SU-DHL-6 (cell line): ENCODE results near the gene LRRK2.

Experiments used
- EZH2phosphoT487 ChIP-seq: fragments of 200-600 bp; sonication (generic), shearing (Covaris generic); conservative IDR thresholded peaks from 2 replicates; pipeline ENCODE4 v1.6.1; 2018; ENCODE audit warnings: mild to moderate bottlenecking, antibody characterized with exemption, low read length, moderate library complexity, mixed read lengths
- TF ChIP-seq, protein P1 (sequence below): fragments of 200-600 bp; sonication (generic); IDR thresholded peaks from one replicate; pipeline ENCODE4 v1.5.1; 2017; ENCODE audit warnings: antibody characterized with exemption, mild to moderate bottlenecking, low read length, moderate library complexity; ENCODE audit not compliant: insufficient read depth, poor library complexity, severe bottlenecking

DNA sequence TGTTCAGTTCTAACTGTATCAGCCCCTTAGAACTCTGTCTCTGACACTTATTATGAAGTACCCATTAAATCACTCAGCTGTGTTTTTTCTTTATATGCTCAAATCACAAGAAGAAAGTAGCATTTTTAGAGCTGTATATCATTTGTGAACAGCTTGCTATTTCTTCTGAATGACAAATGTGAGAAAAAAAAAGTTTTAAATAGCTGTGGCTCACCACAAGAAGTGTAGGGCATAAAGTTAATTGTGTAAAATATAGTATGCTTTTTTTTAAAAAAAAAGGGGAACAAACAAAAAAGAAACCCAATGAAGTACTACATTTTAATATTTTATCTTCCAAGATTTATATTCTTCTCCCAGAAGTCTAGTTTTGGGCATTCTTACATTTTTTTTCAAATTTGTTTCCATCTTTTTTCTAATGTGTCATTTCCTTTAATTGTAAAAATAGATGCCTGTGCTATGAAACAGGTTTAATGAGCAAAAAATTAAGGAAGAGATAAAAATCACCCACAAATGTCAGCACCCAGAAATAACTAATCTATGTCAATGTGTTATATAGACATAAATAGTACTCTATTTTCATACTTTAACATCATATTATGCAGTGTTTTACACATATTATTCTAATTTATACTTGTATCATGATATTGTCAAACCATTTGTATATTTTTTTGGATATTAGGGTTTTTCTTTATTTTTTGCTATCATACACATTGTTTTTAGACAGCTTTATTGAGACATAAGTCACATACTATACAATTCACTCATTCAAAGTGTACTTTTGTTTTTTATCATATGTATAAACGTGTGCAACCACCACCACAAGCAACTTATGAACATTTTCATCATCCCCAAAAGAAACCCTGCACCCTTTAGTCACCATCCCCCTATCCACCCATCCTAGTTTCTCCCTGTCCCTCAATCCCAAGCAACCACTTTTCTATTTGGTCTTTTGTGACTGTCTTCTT is 22.4 kb upstream of the LRRK2 start:
- TF ChIP-seq, protein P1, sequence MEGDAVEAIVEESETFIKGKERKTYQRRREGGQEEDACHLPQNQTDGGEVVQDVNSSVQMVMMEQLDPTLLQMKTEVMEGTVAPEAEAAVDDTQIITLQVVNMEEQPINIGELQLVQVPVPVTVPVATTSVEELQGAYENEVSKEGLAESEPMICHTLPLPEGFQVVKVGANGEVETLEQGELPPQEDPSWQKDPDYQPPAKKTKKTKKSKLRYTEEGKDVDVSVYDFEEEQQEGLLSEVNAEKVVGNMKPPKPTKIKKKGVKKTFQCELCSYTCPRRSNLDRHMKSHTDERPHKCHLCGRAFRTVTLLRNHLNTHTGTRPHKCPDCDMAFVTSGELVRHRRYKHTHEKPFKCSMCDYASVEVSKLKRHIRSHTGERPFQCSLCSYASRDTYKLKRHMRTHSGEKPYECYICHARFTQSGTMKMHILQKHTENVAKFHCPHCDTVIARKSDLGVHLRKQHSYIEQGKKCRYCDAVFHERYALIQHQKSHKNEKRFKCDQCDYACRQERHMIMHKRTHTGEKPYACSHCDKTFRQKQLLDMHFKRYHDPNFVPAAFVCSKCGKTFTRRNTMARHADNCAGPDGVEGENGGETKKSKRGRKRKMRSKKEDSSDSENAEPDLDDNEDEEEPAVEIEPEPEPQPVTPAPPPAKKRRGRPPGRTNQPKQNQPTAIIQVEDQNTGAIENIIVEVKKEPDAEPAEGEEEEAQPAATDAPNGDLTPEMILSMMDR = no peak
- no peak for TF ChIP-seq EZH2phosphoT487
